ENCODE measurements around the gene ZNF236.
"Not testable (repeated sequence)": the region's sequence is repeated elsewhere in the genome, so short reads cannot be mapped to it uniquely, and the experiment has no call there.

Gene ZNF236

GRCh38 chr18:77017355-77017754 lies 195.0 kb downstream of the ZNF236 start:
- no peak for DNase-seq (ENCODE audit: extremely low read depth in 1 of 2, low read depth in 1 of 2)

- DNase-seq (ENCODE audit: extremely low read depth in 1 of 2, low read depth in 1 of 2) = not testable (repeated sequence)
Measured at GRCh38 chr18:77018650-77019049, 196.3 kb downstream of the ZNF236 start.

GRCh38 chr18:77019641-77020040 lies 197.3 kb downstream of the ZNF236 start:
- no peak for DNase-seq (ENCODE audit: extremely low read depth in 1 of 2, low read depth in 1 of 2)
